ENCODE data around the gene TMEM40. TPM values are rescaled to one million over a fixed set of nuclear protein-coding genes. Genes with fewer than 3 reads are reported as not detected.

The TMEM40 gene
- total RNA-seq, 1 donor: not detected

Other genes with a start within 250 kb of the TMEM40 start
- gene MKRN2OS, start 213.8 kb downstream of the TMEM40 start, total RNA-seq (ENCODE audit: low replicate concordance): not detected in 2 replicates
- 28.8 and 41.4 TPM in 2 replicates for gene MKRN2, start 202.2 kb downstream of the TMEM40 start, total RNA-seq (ENCODE audit: low replicate concordance)
- gene RAF1, start 95.1 kb downstream of the TMEM40 start, total RNA-seq (ENCODE audit: low replicate concordance): 37.5 and 78.0 TPM in 2 replicates
- gene CAND2, start 37.4 kb upstream of the TMEM40 start, total RNA-seq (ENCODE audit: low replicate concordance): 6.1 and 11.4 TPM in 2 replicates
- 213 and 1,353 TPM in 2 replicates for gene RPL32, start 82.3 kb upstream of the TMEM40 start, total RNA-seq (ENCODE audit: low replicate concordance)

All from fibroblast of the aortic adventitia (primary cell).